MM.1S (cell line): ENCODE measurements around the gene ITPRIPL1.

Experiments
- CTCF ChIP-seq: fragments of 300-600 bp; sonication (generic); IDR thresholded peaks from 2 replicates; pipeline ENCODE4 v1.5.1; 2016; ENCODE audit warnings: antibody characterized with exemption, low read length, mixed read lengths
- EZH2 ChIP-seq: fragments of 300-600 bp; sonication (generic); optimal IDR thresholded peaks from 2 replicates; pipeline ENCODE3; 2017; ENCODE audit warnings: low read depth, mild to moderate bottlenecking, antibody characterized with exemption, low read length, mixed read lengths

- TF ChIP-seq CTCF (no peak), EZH2 (no peak)
Observed at GRCh38 chr2:96324721-96325040, 436 bp upstream of the ITPRIPL1 start.
